RPMI8226 (cell line): ENCODE data around the gene NAALADL1.
A peak's percentile ranks its signal among the peaks of the same experiment; 100 is the strongest.

Experiments used
- DNase-seq: peaks from one replicate; pipeline ENCODE4 v3.0.0-alpha.2; 2015

Gene NAALADL1, protein sequence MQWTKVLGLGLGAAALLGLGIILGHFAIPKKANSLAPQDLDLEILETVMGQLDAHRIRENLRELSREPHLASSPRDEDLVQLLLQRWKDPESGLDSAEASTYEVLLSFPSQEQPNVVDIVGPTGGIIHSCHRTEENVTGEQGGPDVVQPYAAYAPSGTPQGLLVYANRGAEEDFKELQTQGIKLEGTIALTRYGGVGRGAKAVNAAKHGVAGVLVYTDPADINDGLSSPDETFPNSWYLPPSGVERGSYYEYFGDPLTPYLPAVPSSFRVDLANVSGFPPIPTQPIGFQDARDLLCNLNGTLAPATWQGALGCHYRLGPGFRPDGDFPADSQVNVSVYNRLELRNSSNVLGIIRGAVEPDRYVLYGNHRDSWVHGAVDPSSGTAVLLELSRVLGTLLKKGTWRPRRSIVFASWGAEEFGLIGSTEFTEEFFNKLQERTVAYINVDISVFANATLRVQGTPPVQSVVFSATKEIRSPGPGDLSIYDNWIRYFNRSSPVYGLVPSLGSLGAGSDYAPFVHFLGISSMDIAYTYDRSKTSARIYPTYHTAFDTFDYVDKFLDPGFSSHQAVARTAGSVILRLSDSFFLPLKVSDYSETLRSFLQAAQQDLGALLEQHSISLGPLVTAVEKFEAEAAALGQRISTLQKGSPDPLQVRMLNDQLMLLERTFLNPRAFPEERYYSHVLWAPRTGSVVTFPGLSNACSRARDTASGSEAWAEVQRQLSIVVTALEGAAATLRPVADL

DNA sequence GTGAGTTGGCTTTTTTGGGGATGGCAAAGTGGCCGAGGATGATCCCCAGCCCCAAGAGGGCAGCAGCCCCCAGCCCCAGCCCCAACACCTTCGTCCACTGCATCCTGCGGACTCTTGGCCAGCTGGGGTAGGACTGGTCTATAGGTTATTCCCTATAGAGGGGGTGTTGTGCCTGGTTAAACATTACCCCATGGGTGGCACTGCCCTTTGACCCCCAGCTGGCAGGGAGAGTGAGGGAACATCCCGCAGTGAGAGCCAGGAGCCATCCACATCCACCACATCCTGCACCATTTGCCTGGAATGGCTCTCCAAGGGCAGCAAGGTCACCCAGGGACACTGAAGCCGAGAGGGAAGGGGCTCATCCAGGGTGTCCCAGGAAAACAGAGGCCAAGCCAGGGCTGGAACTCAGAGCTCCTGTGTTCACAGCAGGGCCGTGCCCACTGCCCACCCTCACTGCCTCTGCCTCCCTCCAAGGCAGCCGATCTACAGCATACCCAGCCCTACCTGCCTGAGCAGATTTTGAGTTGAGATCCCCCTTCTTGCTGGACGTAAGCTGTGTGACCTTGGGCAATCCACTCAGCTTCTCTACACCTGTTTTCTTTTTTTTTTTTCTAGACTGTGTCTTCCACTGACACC lies at the start of gene NAALADL1:
NAALADL1 (minus strand) TSS at position 135 of the 636 bp plus-strand sequence; CDS start at position 103, 32 bp downstream.
- DNase-seq: no peak

DNA sequence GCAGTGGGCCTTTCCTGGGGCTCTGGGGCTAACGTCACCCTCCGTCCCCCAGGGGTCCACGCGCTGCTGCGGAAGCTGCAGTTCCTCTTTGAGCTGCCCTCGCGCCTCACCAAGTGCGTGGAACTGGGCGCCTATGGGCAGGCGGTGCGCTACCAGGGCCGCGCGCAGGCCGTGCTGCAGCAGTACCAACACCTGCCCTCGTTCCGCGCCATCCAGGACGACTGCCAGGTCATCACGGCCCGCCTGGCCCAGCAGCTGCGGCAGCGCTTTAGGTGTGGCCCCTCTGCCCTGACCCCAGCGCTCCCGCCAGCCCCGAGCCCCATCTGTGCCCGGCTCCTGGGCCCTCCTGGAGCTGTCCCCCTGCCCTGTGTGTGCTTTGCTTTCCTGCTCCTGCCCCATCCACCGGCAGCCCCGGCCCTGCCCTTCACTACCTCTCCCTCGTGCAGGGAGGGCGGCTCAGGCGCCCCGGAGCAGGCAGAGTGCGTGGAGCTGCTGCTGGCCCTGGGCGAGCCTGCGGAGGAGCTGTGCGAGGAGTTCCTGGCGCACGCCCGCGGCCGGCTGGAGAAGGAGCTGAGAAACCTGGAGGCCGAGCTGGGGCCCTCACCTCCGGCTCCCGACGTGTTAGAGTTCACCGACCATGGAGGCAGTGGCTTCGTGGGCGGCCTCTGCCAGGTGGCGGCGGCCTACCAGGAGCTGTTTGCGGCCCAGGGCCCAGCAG lies 49.6 kb upstream of the NAALADL1 start:
- DNase-seq: no peak

DNA sequence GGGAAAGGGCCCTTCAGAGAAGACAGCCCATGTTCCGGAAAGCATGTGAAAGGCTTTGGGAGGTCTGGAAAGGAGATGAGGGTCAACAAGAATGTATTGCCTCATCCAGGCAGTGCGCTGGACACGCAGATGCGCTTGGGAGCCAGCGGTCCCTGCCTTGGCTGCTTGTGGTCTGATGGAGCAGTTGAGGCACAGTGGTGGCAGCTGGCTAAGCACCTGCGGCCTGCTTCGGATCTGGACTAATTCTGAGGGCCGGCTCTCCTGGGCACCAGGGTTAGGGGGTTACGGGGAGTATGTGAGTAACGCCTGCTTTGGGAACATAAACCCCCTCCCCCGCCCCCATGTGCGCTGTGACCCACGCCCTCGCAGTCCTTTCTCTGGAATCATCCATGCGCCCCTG lies 48.7 kb upstream of the NAALADL1 start:
- DNase-seq: no peak

DNA sequence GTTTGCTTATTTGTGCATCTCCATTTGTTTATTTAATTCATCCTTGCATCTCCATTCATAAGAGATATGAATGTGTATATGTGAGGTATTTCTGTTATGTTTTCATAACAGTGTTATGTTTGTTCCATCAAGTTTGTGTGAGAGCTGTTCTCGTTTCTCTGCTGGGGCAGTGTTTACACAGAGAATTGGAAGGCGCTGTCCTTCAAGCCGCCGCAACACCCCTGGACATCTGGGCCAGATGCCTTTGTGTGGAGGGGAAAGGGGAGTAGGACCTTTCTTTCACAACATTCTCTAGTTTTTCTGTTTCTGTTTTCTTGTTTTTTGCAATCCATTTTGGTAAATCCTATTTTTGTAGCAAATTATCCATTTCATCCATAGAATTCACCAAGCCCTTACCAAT lies 46.3 kb upstream of the NAALADL1 start:
- DNase-seq: no peak

DNA sequence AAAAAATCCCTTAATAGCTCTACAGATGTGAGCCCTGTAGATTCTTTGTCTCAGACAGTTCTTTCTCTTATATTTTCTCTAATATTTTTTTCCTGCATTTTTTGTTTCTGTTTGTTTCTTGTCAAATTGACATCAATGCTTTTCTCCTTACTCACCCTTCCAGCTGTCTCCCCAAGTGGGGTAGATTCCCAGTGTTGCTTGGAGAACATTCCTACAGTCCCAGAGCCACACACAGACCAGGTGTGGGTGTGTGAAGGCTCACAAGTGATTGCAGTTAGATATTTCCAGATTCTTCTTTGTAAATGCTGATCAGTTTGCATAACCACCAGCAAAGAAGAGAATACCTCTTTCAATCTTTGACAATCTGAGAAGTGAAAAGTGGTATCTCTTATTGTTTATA lies 45.1 kb upstream of the NAALADL1 start:
- DNase-seq: no peak

DNA sequence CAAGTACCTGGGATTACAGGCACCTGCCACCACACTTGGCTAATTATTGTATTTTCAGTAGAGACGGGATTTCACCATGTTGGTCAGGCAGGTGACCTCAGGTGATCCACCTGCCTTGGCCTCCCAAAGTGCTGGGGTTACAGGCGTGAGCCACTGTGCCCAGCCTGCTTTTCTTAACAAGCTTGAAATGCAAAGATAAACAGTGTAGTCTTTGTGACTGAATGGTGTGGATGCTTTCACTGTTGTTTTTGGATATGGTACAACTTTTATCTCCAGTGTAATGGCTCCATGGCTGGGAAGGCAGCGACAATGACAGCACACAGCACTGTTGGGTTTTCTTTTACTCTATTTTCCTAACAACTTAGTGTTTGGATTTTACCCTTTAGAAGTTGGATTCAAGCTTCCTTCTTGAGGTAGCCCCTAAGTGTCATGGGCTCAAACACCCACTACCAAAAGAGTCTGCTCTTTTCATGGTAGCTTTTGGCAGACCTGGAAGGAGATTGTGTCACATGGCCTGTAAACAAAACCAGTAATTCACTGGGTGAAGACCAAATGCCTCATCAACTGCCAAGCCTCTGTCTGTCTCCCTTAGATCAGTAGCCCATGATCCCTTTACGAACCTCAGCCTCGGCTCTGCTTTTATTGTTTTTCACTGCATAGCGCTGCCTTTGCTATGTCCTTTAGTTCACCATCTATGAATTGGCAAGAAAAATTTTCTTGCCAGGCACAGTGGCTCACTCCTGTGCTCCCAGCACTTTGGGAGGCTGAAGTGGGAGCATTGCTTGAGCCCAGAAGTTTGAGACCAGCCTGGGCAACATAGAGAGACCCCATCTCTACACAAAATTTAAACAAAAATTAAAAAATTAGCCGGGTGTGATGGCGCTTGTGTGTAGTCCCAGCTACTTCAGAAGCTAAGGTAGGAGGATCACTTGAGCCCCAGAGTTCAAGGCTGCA lies 44.1 kb upstream of the NAALADL1 start:
- no peak for DNase-seq

DNA sequence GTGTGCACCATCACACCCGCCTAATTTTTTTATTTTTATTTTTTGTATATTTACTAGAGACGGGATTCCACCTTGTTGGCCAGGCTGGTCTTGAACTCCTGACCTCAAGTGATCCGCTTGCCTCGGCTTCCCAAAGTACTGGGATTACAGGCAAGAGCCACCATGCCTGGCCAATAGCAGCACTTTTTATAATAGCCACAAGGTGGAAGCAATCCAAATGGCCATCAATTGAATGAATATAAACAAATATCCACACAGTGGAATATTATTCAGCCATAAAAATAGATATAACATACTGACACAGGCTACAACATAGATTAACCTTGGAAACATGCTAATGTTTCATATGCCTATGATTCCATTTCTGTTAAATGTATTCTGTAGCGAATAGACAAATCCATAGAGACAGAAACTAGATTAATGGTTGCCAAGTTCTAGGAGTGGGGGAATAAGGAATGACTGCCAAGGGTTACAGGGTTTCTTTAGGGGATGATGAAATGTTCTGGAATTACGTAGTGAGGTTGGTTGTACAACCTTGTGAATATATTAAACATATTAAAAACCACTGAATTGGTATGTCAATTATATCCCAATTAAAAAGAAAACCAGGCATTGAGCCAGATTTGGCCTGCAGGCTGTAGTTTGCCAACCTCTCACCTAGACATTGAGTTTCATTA lies 42.5 kb upstream of the NAALADL1 start:
- DNase-seq: no peak

DNA sequence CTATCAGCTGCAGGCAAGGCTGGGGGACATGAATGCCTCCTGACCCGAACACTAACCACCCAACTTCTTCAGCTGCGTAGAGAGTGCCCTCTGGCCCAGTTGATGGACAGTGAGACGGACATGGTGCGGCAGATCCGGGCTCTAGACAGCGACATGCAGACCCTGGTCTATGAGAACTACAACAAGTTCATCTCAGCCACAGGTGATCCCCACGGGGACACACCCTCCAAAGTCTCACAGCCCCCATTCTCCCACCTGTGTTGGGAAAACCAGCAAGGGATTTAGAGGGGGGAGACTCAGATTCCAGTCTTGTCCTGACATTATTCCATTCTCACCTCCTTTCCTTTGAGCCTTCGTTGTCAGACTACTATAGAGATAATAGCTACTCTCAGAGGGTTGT lies 38.6 kb upstream of the NAALADL1 start:
- no peak for DNase-seq

DNA sequence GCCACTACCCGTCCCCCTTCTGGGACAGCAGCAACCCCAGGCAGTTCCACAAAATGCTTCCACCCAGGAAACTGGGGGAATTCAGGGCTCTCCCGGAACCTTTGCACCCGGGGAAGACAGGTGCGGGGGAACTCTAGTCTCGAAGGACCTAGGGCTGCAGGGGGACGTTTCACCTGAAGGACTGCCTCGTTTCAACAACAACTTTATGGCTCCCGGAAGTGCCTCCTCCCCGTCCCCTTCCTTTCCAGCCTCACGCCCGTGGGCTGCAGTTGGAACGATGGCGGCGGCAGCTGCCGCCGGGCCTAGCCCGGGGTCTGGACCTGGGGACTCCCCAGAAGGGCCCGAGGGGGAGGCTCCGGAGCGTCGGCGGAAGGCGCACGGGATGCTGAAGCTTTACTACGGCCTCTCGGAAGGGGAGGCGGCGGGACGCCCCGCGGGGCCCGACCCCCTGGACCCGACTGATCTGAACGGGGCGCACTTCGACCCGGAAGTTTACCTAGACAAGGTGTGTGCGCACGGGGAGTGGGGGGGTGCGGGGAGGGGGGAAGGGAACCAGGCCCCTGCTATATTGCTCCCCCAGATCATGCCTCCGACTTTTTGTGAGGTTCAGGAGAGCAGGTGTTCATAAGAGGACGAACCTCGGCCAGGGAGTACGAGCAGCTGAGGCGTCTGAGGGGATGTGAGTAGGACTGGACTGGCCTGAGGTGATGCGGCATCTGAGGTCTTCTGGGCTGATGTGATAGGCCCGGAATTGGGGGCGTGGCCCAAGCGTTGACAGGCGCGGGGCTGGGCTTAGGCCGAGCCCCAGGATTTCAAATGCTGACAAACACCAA lies 37.8 kb upstream of the NAALADL1 start, which contains the start of gene VPS51:
VPS51 (plus strand) TSS at position 241 of the 833 bp plus-strand sequence; CDS start at position 278, 37 bp downstream.
- peak; percentile 97 for DNase-seq

DNA sequence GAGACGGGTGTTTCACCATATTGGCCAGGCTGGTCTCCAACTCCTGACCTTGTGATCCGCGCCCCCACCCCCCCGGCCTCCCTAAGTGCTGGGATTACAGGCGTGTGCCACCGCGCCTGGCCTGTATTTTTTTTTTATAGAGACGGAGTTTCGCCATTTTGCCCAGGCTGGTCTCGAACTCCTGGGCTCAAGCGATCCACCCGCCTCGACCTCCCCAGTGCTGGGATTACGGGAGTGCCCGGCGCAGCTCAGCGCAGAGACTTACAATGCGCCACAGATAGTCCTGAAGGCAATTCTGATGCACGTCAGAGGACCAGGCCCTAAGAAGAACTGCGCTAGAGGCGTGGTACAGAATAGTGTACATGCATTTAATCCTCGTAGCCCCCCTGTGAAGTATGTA lies 37.1 kb upstream of the NAALADL1 start:
- no peak for DNase-seq

DNA sequence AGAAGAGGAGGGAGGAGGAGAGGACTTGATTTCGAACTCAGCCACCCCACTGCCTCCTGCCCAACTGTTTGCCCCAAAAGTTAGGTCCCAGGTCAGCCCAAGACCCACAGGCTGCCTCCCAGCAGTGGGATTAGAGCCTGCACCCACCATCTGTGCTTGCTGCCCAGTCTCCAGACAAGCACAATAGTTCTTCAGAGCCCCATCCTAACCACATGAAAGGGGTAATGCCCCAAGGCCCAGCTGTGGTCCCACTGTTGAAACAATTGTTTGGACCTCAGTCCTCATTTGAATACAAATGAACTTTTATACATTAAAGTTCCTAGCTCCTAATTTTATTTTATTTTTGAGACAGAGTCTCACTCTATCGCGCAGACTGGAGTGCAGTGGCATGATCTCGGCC lies 32.3 kb upstream of the NAALADL1 start:
- DNase-seq: no peak

DNA sequence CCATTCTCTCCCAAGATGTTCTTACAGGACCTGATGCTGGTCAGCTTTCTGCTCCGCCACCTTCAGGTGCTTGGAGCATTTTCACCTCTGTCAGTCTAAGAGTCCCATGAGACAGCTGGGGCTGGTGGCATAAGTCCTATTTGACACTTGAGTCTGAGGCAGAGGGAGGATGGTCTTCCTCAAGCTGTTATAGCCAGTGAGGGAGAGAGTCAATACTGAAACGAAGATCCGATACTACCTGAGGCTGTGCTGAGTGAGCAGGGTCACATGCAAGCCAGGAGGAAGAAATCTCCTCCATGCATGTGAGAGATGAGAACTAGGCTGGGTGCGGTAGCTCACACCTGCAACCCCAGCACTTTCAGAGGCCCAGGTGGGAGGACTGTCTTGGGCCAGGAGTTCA lies 31.3 kb upstream of the NAALADL1 start:
- DNase-seq: peak; percentile 77

DNA sequence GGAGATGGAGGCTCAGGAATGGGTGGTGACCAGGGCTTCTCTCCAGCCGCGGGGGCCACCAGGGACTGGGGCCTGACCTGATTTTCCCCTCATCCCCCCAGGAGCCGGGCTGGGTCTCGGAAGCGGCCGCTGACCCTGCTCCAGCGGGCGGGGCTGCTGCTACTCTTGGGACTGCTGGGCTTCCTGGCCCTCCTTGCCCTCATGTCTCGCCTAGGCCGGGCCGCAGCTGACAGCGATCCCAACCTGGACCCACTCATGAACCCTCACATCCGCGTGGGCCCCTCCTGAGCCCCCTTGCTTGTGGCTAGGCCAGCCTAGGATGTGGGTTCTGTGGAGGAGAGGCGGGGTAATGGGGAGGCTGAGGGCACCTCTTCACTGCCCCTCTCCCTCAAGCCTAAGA lies 29.5 kb upstream of the NAALADL1 start:
- no peak for DNase-seq

DNA sequence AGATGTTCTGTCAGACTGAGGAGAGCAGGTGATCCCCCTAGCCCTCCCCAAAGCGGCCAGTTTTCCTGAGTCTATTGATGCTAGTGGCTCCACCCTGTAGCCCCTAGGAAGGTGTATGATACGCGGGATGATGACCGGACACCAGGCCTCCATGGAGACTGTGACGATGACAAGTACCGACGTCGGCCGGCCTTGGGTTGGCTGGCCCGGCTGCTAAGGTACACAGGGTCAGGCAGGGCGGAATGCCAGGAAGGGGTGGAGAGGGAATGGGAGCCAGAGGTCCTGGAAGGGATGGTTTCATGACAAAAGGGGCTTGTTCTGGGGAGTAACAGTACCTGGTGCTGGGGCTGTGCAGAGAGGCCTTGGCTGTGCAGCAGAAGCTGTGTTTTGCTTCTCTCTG lies 28.9 kb upstream of the NAALADL1 start:
- no peak for DNase-seq

DNA sequence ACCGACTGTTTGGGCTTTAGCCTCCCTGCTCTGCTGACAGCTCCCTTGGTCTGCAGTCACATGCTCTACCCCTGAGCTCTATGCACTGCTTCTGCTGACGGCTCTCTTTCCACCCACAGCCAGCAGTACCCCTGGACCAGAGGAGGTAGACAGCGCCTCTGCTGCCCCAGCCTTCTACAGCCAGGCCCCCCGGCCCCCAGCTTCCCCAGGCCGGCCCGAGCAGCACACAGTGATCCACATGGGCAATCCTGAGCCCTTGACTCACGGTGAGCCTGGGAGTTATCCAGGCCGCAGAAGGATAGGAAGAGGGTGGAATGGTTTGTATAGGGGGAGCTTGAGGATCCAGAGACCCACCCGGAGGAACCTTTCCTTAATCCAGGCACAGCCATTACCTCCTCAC lies 28.5 kb upstream of the NAALADL1 start:
- DNase-seq: no peak

DNA sequence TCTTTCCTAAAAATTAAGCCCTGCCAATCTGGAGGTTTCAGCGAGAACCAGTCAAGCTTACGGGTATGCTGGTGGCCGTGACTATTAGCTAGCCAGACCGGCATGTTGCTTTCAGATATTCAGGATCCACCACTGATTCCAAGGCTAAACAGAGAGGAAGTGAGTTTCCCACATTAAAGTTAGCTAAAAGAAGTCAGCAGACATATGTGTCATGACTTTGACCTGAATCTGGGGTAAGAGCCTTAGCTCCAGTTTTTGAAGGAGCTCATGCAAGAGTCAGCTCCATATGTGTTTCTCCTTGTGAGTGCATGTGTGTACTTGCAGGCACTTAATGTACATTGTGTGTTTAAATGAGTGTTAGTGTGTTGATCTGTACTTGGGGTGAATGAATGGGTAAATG lies 27.1 kb upstream of the NAALADL1 start:
- DNase-seq: no peak

DNA sequence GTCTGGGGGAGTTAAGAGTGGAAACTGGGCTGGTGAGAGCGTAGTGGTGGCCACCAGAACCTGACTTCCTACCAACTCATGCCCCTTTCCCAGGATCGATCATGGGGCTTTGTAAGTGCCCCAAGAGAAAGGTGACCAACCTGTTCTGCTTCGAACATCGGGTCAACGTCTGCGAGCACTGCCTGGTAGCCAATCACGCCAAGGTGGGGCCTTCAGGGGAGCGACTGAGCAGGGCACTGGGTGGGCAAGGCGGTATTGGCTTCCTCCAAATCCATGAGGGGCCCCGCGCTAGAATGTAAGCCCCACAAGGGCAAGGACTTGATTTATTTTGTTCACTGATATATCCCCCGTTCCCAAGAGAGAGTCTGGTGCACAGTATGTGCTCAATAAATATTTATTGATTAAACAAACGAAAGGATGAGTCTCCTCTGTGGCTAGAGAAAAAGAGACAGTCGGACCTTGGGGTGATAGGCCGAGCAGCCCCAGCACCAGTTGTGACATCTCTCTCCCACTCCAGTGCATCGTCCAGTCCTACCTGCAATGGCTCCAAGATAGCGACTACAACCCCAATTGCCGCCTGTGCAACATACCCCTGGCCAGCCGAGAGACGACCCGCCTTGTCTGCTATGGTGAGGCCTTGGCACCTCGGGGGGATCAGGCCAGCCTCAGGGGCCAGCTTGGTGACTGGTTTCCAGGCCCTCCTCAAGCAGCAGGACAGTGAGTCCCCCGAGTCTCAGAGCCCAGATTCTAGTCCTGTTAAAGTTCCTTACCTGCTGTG lies 26.4 kb upstream of the NAALADL1 start:
- no peak for DNase-seq

DNA sequence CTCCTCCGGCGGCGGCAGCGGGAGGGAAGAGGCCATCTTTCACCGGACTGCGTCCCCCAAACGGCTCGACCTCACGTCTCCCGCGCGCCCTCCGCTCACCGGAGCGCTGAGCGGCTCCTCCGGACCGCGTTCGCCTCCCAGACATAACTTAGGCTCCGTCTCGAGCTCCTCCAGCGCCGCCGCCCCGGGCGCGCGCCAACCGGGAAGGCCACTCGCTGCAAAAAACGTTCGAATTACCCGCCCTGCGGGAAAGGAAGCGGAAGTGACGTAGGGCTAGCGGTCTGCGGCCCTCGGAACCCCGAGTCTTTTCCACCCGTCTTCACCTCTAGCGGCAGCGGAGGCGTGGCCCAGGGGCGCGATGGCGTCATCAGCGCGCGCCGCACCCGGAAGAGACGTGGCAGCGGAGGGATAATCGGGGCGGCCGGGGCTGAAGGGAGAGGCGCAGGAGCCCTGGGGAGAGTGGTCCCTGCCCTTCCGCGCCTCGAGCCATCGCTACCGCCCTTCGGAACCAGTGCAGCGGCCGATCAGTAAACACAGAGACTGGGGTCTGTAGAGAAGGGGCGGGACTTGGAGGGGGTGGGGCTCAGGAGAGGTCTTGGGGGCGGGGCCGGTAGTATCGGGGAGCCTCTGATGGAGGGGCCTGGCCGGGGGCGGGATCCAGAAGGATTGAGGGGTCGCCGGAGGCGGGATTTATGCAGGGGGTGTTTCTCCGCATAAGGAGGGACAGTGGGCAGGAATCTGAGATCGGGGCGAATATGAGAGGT lies 25.7 kb upstream of the NAALADL1 start, which contains the start of the genes CDCA5 and ZFPL1:
CDCA5 (minus strand) TSS at position 207 of the 764 bp plus-strand sequence; CDS start at position 145, 62 bp downstream.
ZFPL1 (plus strand) TSS at position 389 of the 764 bp plus-strand sequence. CDS start 477 bp downstream, outside the sequence.
- peak; percentile 99 for DNase-seq
